Occipital lobe (tissue), 2 donors: Measurements from ENCODE around the gene CSGALNACT2. TPM values are rescaled to one million over a fixed set of nuclear protein-coding genes. Genes with fewer than 3 reads are reported as not detected.
"Not testable (repeated sequence)": the region's sequence is repeated elsewhere in the genome, so short reads cannot be mapped to it uniquely, and the experiment has no call there.

Experiments used
- DNase-seq: peaks from one replicate; lab custom pipeline; 2025; lab: John Stamatoyannopoulos, UW
- total RNA-seq: library from RNA; depleted of rRNA; stranded (reverse); fragments of >200 nt; gene quantifications from one replicate; pipeline ENCODE4 v1.2.3, GENCODE V29; 2014

CSGALNACT2 gene
- total RNA-seq, 1 donor from 2014 or later = 68.3 TPM

DNA sequence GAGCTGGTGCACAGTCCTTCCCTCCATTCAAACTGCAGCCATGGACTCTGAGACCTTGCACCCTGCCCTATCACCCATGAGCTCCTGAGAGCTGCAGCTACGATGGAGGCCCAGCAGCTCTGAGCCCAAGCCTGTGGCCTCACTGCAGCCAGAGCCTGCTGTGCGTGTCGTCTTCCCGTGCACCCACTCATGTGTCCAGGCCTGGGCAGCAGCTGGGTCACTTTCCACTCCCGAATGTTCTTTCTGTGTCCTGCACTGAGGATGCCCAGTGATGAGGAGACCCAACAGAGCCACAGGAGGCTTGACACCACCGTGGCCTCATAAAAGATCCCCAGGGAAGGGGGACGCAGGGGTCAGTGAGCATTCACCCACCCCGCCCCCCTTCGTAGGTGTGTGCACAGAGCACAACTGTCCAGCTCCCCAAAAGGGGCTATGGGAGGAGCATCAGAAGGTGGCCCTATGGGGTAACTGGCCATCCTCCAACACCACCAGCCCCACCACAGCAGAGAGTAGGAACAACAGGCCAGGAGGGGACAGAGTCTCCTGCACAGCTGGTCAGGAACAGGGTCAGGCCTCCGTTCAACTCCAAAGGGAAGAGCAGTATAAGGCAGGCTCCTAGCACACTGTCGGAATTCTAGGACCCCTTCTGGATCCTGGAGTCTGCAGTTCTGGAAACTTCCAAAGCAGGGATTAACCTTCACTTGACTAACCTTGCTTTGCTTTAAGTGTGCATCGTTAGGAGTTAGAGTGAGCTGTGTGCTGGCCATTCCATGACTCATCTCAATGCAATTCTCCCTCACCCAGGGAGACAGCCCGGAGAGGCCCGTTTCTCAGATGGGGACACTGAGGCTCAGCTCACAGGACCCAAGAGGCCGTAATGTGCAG lies 76.1 kb downstream of the CSGALNACT2 start:
- DNase-seq = no peak

DNA sequence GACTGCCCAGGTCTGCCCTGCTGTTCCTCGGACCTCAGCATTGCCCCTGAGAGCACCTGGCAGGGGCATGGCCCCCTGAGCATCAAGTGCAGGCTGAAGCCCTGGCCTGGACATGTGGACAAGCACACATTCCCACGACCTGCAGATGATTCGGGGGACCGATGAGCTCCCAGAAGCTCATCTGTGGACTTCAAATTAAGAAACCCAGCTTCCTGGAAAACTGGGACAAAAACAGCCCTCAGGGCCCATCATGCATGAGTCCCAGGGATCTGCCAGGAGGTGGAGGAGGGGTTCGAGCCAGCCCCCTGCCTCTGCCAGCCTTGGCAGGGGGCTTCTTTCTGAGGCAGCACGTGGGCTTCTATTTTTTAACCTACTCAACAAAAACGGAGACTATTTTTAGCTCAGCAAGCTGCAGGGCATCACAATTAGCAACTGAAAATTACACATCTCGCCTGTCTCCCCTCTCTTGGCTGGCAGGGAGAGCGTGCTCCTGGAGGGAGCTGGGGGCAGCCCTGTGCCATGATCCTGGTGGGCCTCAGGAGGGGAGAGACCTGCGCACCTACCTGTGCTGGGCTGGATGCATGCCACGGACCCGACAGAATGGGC lies 76.8 kb downstream of the CSGALNACT2 start:
- no peak for DNase-seq

DNA sequence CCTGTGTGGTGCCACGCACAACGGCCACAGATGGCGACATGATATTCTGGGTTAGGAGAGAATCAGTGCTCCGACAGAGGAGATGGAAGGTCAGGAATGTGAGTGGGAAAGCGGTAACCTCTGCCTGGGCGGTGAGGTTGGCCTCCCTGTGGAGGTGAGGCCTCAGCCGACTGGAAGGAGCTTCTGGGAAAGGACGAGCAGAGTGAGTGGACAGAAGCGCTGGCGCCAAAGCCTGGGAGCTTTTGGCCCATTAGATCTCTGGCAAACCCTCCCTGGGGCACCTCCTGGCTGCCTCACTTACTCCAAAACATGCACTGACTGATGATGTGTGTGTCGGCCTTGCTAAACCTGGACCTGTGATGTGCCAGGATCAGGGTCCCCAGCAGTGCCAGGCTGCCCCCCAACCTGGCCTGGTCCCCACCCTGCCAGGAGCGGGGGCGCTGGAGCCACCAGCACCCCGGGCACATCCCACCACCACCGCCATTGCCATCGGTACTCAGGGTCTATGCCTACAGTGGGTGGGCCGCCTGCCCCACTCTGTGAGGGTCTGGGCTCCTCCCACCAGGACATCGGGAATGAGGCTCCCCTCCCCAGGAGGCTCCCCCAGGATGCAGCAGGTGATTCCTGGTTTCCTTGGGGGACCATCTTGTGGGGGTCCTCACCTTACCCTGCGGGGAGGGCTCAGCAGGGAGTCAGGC lies 77.7 kb downstream of the CSGALNACT2 start:
- DNase-seq = no peak

DNA sequence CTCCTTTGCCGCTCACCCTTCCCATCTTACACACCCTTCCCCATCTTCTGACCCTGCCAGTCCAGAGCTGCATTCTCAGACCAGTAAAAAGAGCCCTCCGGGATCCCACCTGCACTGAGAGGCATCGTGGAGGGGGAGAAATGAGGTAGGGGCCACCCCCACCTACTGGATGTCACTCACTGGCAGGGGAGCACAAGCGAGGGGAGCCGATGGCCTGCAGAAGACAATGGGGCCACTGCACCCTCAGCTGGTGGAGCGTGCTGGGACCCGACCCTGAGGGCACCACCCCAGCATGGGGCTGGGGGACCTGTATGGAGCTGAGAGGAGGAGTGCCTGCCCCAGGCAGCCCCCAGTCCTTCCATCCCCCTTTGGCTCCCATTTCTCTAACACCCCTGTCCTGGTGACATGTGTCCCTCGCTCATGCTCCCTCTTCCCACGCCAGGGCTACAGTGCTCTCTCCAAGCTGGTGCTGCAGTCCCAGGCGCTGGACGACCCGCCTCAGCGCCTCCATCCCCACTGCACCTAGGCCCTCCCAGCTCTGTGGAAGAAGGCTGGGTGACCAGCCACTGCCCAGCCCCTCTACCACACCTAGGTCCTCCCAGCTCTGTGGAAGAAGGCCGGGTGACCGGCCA lies 78.8 kb downstream of the CSGALNACT2 start:
- no peak for DNase-seq

DNA sequence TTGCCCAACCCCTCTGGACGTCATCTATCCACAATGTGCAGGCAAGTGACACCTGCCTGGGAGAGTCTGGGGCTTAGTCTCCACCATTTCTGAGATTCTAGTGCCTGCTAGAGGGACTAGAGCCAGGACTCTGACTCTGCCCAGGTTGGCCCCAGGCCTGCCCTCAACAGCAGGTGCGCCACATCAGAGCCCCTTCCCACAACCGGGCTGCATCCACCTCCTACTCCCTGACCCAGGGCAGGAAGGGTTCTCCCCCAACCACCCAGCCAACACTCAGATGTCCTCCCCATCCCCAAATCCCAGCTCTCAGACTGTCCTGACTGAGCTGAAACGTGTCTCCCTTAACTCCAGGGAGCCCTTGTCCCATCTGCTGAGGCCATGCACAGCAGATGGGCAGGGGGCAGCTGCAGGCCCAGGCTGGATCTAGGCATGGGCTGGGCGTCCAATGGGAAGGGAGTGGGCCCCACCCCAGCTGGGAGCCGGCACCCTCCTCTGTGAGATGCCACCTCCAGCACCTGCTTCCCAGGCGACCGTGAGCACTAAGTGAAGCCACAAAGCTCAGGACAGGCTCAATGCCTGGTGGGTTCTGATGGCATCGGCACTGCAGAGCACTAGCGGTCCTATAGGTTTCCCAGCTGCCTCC lies 79.4 kb downstream of the CSGALNACT2 start:
- DNase-seq = no peak

DNA sequence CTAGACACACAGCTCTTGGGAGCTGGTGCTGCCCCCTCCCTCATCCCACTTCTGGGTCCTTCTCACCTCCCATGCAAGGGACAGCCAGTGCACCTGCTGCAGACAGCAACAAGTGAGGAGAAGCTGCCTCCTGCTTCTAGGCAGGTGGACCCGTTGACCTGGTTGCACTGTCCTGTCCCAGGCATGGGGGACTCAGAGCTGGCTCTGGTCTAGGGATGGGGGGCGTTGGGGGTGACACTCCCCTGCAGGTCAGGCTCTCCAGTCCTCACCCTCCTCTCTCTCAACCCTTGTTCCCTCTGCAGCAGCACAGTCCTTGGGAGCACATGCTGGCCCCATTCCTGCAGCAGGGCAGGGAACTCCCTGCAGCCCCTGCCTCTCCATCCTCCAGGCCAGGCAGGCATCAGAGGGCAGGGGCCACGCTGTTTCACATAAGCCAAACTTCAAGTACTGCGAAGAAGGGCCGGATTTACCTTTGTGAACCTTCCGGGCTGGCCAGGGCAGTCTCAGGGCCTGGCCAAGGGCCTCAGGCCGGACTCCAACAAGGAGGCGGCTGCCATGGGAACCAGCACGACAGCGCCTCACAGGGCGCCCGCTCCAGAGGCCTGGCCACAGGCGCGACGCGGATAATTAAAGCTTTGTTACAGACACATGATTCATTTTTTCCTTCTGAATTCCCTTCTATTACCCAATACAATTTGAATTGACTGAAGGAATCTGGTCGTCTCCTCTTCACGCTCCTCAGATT lies 80.1 kb downstream of the CSGALNACT2 start:
- peak; percentile 56 for DNase-seq

DNA sequence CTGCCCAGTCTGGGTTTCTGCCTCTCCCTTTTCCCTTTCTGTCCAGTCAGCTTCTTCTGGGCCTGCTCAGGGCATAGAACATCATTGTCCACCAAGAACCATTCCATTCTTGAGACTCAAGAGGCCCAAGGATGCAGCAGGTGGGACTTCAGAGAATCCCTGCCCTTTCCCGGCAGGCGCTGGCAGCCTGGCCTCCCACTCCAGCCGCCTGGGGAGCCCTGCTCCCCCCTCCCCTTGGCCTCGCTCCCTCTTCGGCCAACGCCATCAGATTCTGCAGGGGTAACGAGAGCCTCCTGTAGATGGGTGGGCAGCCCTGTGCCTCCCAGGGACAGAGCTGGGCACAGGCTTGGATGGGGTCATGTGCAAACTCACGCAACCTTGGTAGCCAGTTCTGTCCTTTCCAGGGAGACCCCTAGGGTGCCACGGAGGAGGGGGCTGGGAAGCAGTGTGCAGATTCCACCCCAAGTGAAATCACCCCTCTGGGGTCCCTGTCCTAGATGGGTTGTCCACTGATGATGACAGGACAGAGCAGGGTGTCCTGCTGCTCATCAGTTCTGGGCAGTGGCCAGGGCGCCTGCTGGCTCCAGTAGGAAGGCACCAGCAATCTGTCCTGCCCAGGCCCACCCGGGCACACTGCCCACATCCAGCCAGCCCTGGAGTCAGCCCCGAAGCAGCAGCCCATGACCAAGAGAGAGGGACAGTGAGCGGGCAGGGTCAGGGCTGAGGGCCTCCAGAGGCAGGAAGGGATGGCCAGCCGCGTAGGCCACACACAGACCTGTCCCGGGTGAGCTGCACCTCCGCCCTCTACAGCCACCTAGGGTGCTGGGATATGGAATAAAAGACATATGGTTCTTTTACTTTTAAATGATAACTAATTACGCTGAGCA lies 80.9 kb downstream of the CSGALNACT2 start:
- DNase-seq = no peak

DNA sequence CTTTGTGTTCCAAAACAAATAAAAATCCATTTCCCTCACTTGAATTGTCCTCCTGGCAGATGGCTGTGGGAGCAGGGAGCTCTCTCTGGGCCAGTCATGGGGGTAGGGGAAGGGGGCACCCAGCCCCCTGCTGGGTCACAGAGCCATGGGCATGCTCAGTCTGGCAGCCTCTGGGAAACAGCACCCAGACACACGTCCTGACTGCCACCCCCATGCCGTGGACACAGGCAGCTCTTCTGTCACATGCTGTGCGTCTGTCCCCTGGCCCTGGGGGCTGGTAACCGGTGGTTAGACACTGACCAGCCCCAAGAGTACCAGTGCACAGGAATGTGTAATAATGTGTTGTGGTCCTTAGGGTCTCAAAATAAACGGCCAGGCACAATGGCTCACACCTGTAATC lies 81.6 kb downstream of the CSGALNACT2 start:
- no peak for DNase-seq

DNA sequence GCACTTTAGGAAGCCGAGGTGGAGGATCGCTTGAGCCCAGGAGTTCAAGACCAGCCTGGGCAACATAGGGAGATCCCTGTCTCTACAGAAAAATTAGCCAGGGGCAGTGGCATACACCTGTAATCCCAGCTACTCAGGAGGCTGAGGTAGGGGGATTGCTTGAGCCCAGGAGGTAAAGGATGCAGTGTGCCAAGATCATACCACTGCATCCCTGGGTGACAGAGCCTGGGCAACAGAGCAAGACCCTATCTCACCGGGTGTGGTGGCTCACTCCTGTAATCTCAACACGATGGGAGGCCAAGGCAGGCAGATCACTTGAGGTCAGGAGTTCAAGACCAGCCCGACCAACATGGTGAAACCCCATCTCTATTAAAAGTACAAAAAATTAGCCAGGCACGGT lies 82.0 kb downstream of the CSGALNACT2 start:
- DNase-seq = not testable (repeated sequence)

DNA sequence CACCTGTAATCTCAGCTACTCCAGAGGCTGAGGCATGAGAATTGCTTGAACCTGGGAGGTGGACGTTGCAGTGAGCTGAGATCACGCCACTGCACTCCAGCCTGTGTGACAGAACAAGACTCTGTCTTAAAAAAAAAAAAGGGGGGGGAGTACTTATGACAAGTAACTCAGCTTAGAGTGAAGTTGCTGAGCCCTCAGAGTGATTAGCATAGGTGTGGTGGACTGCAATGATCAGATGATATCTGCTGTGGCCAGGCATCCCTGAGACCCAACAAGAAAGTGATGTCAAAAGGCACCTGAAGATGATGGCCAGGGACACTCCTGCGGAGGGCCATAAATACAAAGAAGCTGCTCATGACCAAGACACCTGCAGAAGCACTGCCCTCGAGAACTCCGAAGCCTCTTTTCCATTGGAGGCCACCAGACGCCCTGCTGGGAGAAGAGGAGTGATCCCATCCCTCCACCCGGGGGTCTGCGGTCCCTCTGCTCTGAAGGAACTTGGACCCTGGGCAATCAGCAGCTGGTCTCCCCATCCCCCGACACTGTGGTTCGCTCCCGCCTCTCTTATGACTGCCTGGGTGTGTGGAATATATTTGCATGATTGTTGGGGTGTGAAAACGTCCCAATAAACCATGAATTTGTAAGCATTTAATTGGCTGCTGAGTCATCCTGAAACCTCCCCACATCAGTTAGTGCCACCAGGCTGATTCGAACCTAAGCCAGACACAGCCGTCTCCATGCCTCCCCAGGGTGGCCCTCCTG lies 82.6 kb downstream of the CSGALNACT2 start:
- no peak for DNase-seq

DNA sequence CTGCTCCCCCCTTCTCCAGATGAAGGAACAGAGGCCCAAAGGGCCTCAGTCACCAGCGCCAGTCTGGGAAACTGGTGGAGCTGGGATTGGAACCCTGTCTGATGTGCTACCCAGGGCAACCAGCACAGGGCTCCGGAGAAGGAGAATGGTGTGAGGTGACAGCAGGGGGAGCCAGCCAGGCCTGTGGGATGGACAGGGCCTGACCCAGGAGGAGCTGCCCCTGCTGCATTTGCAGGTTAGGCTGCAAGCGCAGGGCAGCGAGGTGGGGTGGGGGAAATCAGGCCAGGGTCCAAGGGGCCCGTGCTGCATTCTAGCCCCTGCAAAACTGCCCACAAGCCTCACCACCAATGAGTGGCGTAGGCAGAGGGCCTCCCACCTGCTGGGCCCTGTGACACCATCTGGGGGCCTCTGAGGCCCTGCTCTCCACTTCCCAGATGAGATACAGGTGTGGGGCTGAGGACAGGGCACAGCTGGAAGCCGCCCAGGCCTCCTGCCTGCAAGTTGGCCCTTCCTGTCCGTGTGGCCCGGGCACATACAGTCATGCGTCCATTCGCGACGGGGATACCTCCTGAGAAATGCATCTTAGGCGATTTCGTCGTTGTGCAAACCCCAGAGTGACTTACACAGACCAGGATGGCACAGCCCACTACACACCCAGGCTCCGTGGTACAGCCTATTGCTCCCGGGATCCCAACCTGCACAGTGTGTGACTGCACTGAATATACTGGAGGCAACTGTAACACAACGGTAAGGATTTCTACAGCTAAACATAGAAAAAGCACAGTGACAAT lies 83.4 kb downstream of the CSGALNACT2 start:
- no peak for DNase-seq

DNA sequence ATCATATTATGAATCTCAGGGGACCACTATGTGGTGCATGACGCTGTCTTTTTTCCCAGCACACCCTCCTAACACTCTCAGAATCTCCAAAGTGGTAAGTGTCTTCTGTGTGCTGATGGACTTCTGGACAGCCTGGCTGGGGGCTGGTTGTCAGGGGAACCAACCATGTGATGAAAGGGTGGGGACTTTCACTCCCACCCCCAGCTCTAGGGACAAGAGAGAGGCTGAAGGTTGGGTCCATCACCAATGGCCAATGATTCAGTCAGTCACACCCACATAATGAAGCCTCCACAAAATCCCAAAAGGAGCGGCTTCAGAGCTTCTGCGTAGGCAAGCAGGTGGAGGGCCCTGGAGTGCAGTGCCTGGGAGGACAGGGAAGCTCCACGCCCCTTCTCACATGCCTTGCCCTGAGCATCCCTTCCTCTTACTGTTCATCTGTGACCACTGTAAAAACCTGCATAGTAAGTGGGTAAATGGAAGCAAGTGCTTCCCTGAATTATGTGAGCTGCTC lies 84.0 kb downstream of the CSGALNACT2 start:
- DNase-seq = no peak

DNA sequence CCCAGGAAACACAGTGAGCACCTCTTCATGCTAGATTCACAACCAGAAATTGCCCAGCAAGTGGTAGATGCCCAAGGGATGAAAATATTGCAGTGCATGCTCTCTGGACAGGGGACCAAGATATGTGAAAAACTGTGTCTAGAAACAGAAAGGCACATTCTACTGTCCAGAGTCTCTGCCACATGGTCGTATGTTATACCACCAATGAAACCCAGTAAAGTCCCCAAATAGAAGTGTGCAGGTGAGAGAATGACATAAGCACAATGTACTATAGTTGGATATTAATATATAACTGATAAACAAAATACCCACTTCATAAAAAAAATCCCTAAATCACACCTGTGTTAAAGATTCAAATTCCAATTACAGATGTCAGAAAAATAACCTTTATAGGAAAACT lies 84.8 kb downstream of the CSGALNACT2 start:
- DNase-seq = no peak

DNA sequence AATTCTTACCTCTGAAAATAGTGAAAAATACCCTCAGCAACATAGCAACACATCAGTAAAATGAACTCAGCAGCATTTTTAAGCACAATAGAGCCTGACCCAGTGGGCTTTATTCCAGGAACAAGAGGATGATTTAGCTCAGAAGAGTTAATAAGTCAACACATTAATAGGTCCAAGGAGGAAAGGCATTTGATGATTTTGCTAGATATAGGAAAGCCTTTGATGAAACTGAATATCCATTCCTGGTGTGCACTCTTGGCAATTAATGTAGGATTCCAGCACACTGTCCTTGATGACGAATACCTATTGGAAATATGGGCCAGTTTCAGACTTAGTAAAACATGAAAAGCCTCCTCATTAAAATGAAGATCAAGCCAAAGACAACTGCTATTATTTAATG lies 86.1 kb downstream of the CSGALNACT2 start:
- DNase-seq = no peak

DNA sequence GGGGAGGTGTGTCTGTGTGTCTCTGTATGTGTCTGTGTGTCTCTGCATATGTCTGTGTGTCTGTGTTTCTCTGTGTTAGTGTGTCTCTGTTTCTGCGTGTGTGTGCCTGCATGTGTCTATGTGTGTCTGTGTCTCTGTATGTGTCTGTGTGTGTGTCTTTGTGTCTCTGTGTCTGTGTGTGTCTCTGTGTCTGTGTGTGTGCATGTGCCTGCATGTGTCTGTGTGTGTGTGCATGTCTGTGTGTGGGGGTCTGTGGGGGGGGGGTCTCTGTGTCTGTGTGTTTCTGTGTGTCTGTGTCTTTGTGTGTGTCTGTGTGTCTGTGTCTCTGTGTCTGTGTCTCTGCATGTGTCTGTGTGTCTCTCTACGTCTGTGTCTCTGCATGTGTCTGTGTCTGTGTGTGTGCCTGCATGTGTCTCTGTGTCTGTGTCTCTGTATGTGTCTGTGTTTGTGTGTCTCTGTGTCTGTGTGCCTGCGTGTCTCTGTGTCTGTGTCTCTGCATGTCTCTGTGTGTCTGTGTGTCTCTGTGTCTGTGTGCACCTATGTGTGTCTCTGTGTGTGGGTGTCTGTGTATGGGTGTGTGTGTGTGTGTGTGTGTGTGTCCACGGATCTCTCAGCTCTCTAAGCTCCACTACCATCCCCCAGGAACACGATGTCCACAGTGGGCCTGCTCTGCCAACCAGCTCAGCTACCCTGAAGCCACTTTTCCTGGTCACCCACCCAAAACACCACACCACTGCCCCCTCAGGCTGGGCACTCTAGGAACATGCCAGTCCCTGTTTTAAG lies 87.0 kb downstream of the CSGALNACT2 start:
- no peak for DNase-seq

DNA sequence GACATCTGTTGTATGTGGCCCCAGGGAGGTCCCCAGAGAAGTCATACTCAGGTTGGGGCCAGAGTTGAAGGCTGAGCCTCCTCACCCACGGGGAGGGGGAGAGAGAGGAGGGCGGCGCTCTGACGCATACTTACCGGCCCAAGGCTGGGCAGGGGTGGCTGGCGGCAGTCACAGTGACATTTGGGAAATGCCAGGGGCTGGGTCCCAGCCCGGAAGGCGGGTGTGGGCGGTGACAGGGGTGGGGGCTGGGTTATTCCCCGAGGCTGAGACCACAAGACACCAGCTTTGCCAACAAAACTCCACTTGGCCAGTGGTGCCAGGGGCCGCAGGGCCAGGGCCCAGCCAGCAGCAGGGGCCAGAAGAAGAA lies 87.5 kb downstream of the CSGALNACT2 start:
- DNase-seq = no peak

DNA sequence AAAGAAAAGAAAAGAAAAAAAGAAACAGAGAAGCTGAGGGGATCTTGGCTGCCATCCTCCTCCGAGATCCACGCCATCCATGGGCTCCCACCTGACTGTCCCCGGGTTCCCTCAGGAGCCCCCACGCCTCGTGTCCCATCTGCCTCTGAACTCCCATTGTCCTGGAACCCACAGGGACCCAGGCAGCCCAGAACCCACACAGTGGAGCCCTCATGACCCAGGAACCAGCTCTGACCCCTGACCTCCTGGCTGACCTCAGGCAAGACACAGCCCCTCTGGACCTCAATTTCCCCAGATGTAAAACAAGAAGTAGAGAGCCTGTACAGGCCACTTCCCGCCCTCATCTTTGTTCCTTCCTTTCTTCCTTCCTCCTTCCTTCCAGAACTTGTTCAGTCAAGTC lies 88.2 kb downstream of the CSGALNACT2 start:
- no peak for DNase-seq
